GM12878 (cell line): ENCODE measurements around the gene CACTIN. TPM values are rescaled to one million over a fixed set of nuclear protein-coding genes. Genes with fewer than 3 reads are reported as not detected.

ENCODE experiments used
- ATAC-seq: fragments of 200-7000 bp; cut with Tn5 transposase; 3 replicates; pipeline ENCODE4 v1.9.1; 2020; ENCODE audit warnings: mild to moderate bottlenecking, moderate library complexity
- BruUV-seq: library from RNA; stranded (reverse); fragments of 400-500 nt; replicated peaks from 2 replicates; lab custom pipeline; 2021; lab: Mats Ljungman, UMichigan
- CTCF ChIA-PET: fragments of 300-600 bp; sonication (Branson Sonifier 250); formaldehyde crosslinking; extraction: SDS; loops from one replicate; lab custom pipeline; 2021; ENCODE audit warnings: inconsistent platforms; lab: Yijun Ruan, JAX
- POLR2A ChIA-PET: fragments of 350-600 bp; formaldehyde crosslinking; extraction: SDS; loops from one replicate; lab custom pipeline; 2021; ENCODE audit warnings: inconsistent platforms; lab: Charles Lee
- RAD21 ChIA-PET: fragments of 300-600 bp; sonication (Branson Sonifier 250); formaldehyde crosslinking; loops from one replicate; lab custom pipeline; 2023; ENCODE audit warnings: antibody characterized with exemption; ENCODE audit not compliant: unreplicated experiment; lab: Charles Lee
- SMC1A ChIA-PET: fragments of 300-600 bp; sonication (Branson Sonifier 250); formaldehyde crosslinking; loops from one replicate; lab custom pipeline; 2023; ENCODE audit not compliant: unreplicated experiment, uncharacterized antibody; lab: Charles Lee
- DNase-seq: peaks from one replicate; pipeline ENCODE4 v3.0.0-alpha.2; 2011; ENCODE audit warnings: low read depth, low spot score
- FAIRE-seq: peaks from 3 replicates; lab custom pipeline; 2011; peaks lifted over from hg19 to GRCh38; lab: Jason Lieb, UNC
- H2AFZ ChIP-seq: 2 replicates; pipeline ENCODE4 v1.6.0; 2011; ENCODE audit warnings: low read depth, low read length, control low read depth; ENCODE audit not compliant: control insufficient read depth
- H3K27ac ChIP-seq: 2 replicates; pipeline ENCODE4 v1.5.1; 2011; ENCODE audit warnings: control low read depth; ENCODE audit not compliant: control insufficient read depth, insufficient read depth
- H3K27me3 ChIP-seq, 2 experiments: replicated peaks in 1 of 2; 2 replicates each; pipeline versions ENCODE4 v1.6.0 to v1.6.1; 2011; ENCODE audit warnings: low read length in 1 of 2; ENCODE audit not compliant: control insufficient read depth in 2 of 2, insufficient read depth in 2 of 2
- H3K36me3 ChIP-seq, 2 experiments: 2 replicates each; pipeline ENCODE4 v1.5.1; 2011; ENCODE audit warnings: low read length in 1 of 2; ENCODE audit not compliant: control insufficient read depth in 2 of 2, insufficient read depth in 2 of 2
- H3K4me1 ChIP-seq: 2 replicates; pipeline ENCODE4 v1.6.1; 2011; ENCODE audit warnings: mild to moderate bottlenecking, low read length, moderate library complexity, mixed read lengths; ENCODE audit not compliant: control insufficient read depth, insufficient read depth
- H3K4me2 ChIP-seq: 2 replicates; pipeline ENCODE4 v1.6.0; 2011; ENCODE audit warnings: control low read depth; ENCODE audit not compliant: control insufficient read depth, insufficient read depth
- H3K4me3 ChIP-seq: fragments of 200-600 bp; sonication (generic); 2 replicates; pipeline ENCODE4 v1.5.1; 2016
- H3K79me2 ChIP-seq: 2 replicates; pipeline ENCODE4 v1.6.0; 2011; ENCODE audit warnings: low read length; ENCODE audit not compliant: control insufficient read depth, insufficient read depth
- H3K9ac ChIP-seq: 2 replicates; pipeline ENCODE4 v1.8.0; 2011; ENCODE audit warnings: low read length, control low read depth, mixed read lengths; ENCODE audit not compliant: control insufficient read depth, insufficient read depth
- H3K9me3 ChIP-seq: replicated peaks from 3 replicates; pipeline ENCODE4 v1.5.1; 2011; ENCODE audit warnings: mild to moderate bottlenecking, low read length; ENCODE audit not compliant: control insufficient read depth, insufficient read depth
- H4K20me1 ChIP-seq: 2 replicates; pipeline ENCODE4 v1.6.0; 2011; ENCODE audit not compliant: control insufficient read depth, insufficient read depth
- BCL11A ChIP-seq: IDR thresholded peaks from 2 replicates; pipeline ENCODE4 v1.6.1; 2011; ENCODE audit warnings: low read depth, low read length
- GATAD2B ChIP-seq: fragments of 450-650 bp; conservative IDR thresholded peaks from 2 replicates; pipeline ENCODE4 v1.6.1; 2017; ENCODE audit warnings: low read depth, mild to moderate bottlenecking, moderate library complexity
- HDGF ChIP-seq: fragments of 450-650 bp; IDR thresholded peaks from 2 replicates; pipeline ENCODE4 v1.6.1; 2016; ENCODE audit warnings: antibody characterized with exemption
- NBN ChIP-seq: fragments of 450-650 bp; IDR thresholded peaks from 2 replicates; pipeline ENCODE4 v1.6.1; 2016
- NFXL1 ChIP-seq: fragments of 450-650 bp; IDR thresholded peaks from 2 replicates; pipeline ENCODE4 v1.6.1; 2017; ENCODE audit warnings: antibody characterized with exemption, mild to moderate bottlenecking, borderline replicate concordance
- RB1 ChIP-seq: fragments of 450-650 bp; formaldehyde crosslinking; IDR thresholded peaks from 2 replicates; pipeline ENCODE4 v1.6.1; 2017; ENCODE audit warnings: mild to moderate bottlenecking, borderline replicate concordance
- RUNX3 ChIP-seq: IDR thresholded peaks from 2 replicates; pipeline ENCODE4 v1.6.1; 2012; ENCODE audit warnings: low read length, inconsistent platforms
- YBX1 ChIP-seq: fragments of 450-650 bp; IDR thresholded peaks from 2 replicates; pipeline ENCODE4 v1.6.1; 2016; ENCODE audit warnings: antibody characterized with exemption
- ZNF217 ChIP-seq: fragments of 450-650 bp; IDR thresholded peaks from 2 replicates; pipeline ENCODE4 v1.6.1; 2017; ENCODE audit warnings: antibody characterized with exemption, mild to moderate bottlenecking
- WGBS: methylation state at CpG from one replicate; pipeline ENCODE4 v1.1.6; 2016; ENCODE audit warnings: low lambda C conversion rate; ENCODE audit not compliant: insufficient replicate concordance, insufficient coverage; ENCODE audit errors: missing lambda C conversion rate; 5-methylcytosine and 5-hydroxymethylcytosine counted together
- in situ Hi-C: fragments of 300-500 bp; cut with MboI; formaldehyde crosslinking; loops from 9 replicates; pipeline ENCODE4 v1.14.3; 2018; ENCODE audit warnings: mixed read lengths
- intact Hi-C: fragments of 100-400 bp; cut with micrococcal nuclease; formaldehyde crosslinking; loops from one replicate; pipeline ENCODE4 v1.14.2; 2022; ENCODE audit not compliant: unreplicated experiment
- polyA plus RNA-seq, 11 experiments: library from polyadenylated mRNA; depleted of rRNA in 4 of 11; unstranded in 6 of 11; stranded (reverse) in 5 of 11; fragments of >200 nt; fragmentation: Nextera tagmentation in 4 of 11; fragmentation: Illumina TruSeq in 1 of 11; extraction: Ambion mirVana in 4 of 11; extraction: Trizol in 1 of 11; gene quantifications; 1 replicate in 1 of 11; 2 replicates in 10 of 11; pipeline versions ENCODE4 v1.2.1 to v1.2.3, GENCODE V29; 2011 to 2016; ENCODE audit warnings: inconsistent platforms in 2 of 11, missing spikeins in 2 of 11, low read depth in 1 of 11
- total RNA-seq, 4 experiments: library from RNA; depleted of rRNA in 3 of 4; stranded (reverse); fragments of >200 nt in 3 of 4; fragmentation: Illumina TruSeq in 1 of 4; extraction: Trizol in 1 of 4; gene quantifications; 2 replicates each; pipeline versions ENCODE4 v1.2.1 to v1.2.3, GENCODE V29; 2013 to 2021
- TF ChIP-seq, protein P1 (sequence below): IDR thresholded peaks from 2 replicates; pipeline ENCODE4 v1.6.1; 2012; ENCODE audit warnings: low read depth, low read length, improper control_type of control experiment
- TF ChIP-seq, protein P2 (sequence below): fragments of 450-650 bp; IDR thresholded peaks from 2 replicates; pipeline ENCODE4 v1.6.1; 2018; ENCODE audit warnings: mild to moderate bottlenecking, low read depth, moderate library complexity; ENCODE audit not compliant: partially characterized antibody

CACTIN gene
- total and polyA plus RNA-seq, 10 of the 15 experiments (the other 5 are each of a cell fraction or from before 2014, with no cell fraction given) = 0.40 to 31.4 (median 12.5) TPM

DNA sequence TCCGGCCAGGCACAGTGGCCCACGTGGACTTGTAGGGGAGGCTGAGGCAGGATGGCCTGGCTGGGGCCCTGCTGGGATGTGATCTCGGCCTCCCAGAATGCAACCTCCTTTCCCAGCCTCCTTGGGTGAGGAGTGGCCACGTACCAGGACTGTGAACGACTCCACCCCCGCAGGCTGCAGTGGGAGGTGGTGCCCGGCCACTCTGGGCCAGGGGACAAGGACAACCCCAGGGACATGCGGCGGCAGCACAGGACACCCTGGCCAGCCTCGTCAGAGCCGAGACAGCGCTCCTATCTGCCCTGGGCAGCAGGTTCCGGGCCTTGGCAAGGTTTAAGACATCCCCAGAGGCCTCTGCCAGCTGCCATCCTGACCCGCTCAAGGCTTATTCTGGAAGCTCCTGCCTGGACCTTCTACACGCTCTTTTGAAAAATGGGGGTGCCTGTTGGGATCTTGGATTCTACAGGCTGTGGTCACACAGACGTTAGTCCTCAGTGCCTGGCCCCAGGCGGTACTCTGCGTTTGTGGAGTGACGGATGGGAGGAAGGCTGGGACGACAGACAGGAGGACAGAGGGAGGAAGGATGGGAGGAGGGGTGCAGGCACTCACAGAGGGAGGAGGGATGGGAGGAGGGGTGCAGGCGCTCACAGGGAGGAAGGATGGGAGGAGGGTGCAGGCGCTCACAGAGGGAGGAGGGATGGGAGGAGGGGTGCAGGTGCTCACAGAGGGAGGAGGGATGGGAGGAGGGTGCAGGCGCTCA is 19.9 kb upstream of the CACTIN start:
- DNase-seq (no peak), FAIRE-seq (no peak), ATAC-seq (no peak)
- H4K20me1 ChIP-seq = no peaks in the 10 kb centered on the region
- no peaks in the 10 kb centered on the region for H3K9me3 ChIP-seq
- intact Hi-C loops = no loop called here
- H3K9ac ChIP-seq = no peak overlapping the region
- H3K4me2 ChIP-seq = no peak overlapping the region
- ChIA-PET RAD21 (no interaction called here), CTCF (no interaction called here), POLR2A (no interaction called here), SMC1A (no interaction called here)
- H3K36me3 ChIP-seq = no peaks in the 10 kb centered on the region; a peak in 1 of 4 replicates
- TF ChIP-seq NFXL1 = 0 out of 2 replicates have a peak, but pooled peaks have one; percentile 21
- TF ChIP-seq, protein P1, sequence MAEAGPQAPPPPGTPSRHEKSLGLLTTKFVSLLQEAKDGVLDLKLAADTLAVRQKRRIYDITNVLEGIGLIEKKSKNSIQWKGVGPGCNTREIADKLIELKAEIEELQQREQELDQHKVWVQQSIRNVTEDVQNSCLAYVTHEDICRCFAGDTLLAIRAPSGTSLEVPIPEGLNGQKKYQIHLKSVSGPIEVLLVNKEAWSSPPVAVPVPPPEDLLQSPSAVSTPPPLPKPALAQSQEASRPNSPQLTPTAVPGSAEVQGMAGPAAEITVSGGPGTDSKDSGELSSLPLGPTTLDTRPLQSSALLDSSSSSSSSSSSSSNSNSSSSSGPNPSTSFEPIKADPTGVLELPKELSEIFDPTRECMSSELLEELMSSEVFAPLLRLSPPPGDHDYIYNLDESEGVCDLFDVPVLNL = no peak
- BruUV-seq = no TSS peak
- H3K79me2 ChIP-seq = no peaks in the 10 kb centered on the region
- no peak overlapping the region for H3K27ac ChIP-seq
- in situ Hi-C loops = no loop called here
- no peaks in the 10 kb centered on the region for H3K27me3 ChIP-seq
- H2AFZ ChIP-seq = no peak overlapping the region
- H3K4me3 ChIP-seq = no peak overlapping the region
- WGBS = 94% methylated on average over 20 of the region's 23 CpGs
- no peaks in the 10 kb centered on the region for H3K4me1 ChIP-seq

DNA sequence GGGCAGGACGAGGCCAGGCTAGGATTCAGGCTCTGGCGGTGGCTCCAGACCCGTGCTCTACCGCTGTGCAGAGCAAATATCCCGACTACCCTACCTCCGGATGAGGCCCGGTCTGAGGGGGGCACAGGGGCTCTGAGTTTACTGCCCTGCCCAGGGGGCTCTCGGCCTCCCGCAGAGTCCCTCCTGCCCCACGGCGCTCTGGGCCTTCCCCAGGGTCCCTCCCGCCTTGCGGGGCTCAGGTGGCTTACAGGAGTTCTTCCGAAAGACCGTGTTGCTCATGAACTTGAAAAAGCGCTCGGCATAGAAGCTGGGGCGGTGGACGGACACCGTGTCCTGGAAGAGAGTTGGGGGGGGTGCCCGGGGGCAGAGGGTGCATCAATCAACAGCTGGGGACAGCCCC is 19.1 kb upstream of the CACTIN start:
- no peak for ATAC-seq
- H3K27me3 ChIP-seq = no peaks in the 10 kb centered on the region
- no peak for DNase-seq
- SMC1A ChIA-PET = no interaction called here
- CTCF ChIA-PET = no interaction called here
- in situ Hi-C loops (no loop called here), intact Hi-C loops (no loop called here)
- H3K36me3 ChIP-seq = no peaks in the 10 kb centered on the region; a peak in 1 of 4 replicates
- H3K4me2 ChIP-seq = no peak overlapping the region
- no peaks in the 10 kb centered on the region for H4K20me1 ChIP-seq
- H3K79me2 ChIP-seq = no peaks in the 10 kb centered on the region
- no peaks in the 10 kb centered on the region for H3K4me1 ChIP-seq
- BruUV-seq = no TSS peak
- no peak overlapping the region for H3K27ac ChIP-seq
- FAIRE-seq = no peak
- 89% methylated on average over 21 of the region's 21 CpGs for WGBS
- no peak overlapping the region for H2AFZ ChIP-seq
- H3K9me3 ChIP-seq = no peaks in the 10 kb centered on the region
- POLR2A ChIA-PET = no interaction called here
- no peak overlapping the region for H3K4me3 ChIP-seq
- RAD21 ChIA-PET = no interaction called here
- H3K9ac ChIP-seq = no peak overlapping the region
- no peak for TF ChIP-seq HDGF
- no peak for TF ChIP-seq GATAD2B
- no peak for TF ChIP-seq ZNF217
- TF ChIP-seq RUNX3 = no peak
- TF ChIP-seq NBN = no peak
- TF ChIP-seq BCL11A = no peak
- no peak for TF ChIP-seq YBX1
- no peak for TF ChIP-seq RB1
- TF ChIP-seq, protein P2, sequence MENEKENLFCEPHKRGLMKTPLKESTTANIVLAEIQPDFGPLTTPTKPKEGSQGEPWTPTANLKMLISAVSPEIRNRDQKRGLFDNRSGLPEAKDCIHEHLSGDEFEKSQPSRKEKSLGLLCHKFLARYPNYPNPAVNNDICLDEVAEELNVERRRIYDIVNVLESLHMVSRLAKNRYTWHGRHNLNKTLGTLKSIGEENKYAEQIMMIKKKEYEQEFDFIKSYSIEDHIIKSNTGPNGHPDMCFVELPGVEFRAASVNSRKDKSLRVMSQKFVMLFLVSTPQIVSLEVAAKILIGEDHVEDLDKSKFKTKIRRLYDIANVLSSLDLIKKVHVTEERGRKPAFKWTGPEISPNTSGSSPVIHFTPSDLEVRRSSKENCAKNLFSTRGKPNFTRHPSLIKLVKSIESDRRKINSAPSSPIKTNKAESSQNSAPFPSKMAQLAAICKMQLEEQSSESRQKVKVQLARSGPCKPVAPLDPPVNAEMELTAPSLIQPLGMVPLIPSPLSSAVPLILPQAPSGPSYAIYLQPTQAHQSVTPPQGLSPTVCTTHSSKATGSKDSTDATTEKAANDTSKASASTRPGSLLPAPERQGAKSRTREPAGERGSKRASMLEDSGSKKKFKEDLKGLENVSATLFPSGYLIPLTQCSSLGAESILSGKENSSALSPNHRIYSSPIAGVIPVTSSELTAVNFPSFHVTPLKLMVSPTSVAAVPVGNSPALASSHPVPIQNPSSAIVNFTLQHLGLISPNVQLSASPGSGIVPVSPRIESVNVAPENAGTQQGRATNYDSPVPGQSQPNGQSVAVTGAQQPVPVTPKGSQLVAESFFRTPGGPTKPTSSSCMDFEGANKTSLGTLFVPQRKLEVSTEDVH = no peak
